Naive thymus-derived CD4-positive, alpha-beta T cell (primary cell): Measurements from ENCODE around the gene ALPK1. TPM values are rescaled to one million over a fixed set of nuclear protein-coding genes. Genes with fewer than 3 reads are reported as not detected.
"Not testable (repeated sequence)": the region's sequence is repeated elsewhere in the genome, so short reads cannot be mapped to it uniquely, and the experiment has no call there.

Experiments
- ATAC-seq: fragments of 150-1000 bp; cut with Tn5 transposase; 2 replicates; pipeline ENCODE4 v1.10.0; 2021; ENCODE audit warnings: mild to moderate bottlenecking, moderate library complexity
- CTCF ChIA-PET: fragments of 350-600 bp; sonication (Branson Sonifier 250); formaldehyde crosslinking; loops from one replicate; lab custom pipeline; 2021; ENCODE audit warnings: antibody characterized with exemption; lab: Charles Lee
- POLR2A ChIA-PET: fragments of 350-600 bp; sonication (Branson Sonifier 250); formaldehyde crosslinking; loops from one replicate; lab custom pipeline; 2021; ENCODE audit warnings: antibody characterized with exemption, inconsistent platforms; lab: Charles Lee
- DNase-seq, 9 donors: peaks; one replicate each; pipeline versions ENCODE4 v3.0.0 to v3.0.0-alpha.2; 2020 to 2022; ENCODE audit warnings: mixed read lengths in 1 of 9
- H3K27ac ChIP-seq: one replicate; pipeline ENCODE4 v1.7.0; 2013; ENCODE audit warnings: mild to moderate bottlenecking, low read depth, low read length, moderate library complexity
- H3K27me3 ChIP-seq, 2 donors: one replicate each; pipeline ENCODE4 v1.7.0; 2013; ENCODE audit warnings: low read length in 2 of 2, mild to moderate bottlenecking in 2 of 2, moderate library complexity in 2 of 2; ENCODE audit not compliant: control insufficient read depth in 2 of 2, insufficient read depth in 2 of 2
- H3K36me3 ChIP-seq, 3 experiments: 1 replicate in 2 of 3; 2 replicates in 1 of 3; pipeline ENCODE4 v1.7.0; 2013; ENCODE audit warnings: low read length in 3 of 3, mild to moderate bottlenecking in 3 of 3, moderate library complexity in 1 of 3; ENCODE audit not compliant: insufficient read depth in 3 of 3, control insufficient read depth in 2 of 3
- H3K4me1 ChIP-seq, 2 donors: one replicate each; pipeline ENCODE4 v1.7.0; 2013; ENCODE audit warnings: low read length in 2 of 2, mild to moderate bottlenecking in 2 of 2, moderate library complexity in 1 of 2; ENCODE audit not compliant: control insufficient read depth in 2 of 2, insufficient read depth in 2 of 2
- H3K4me3 ChIP-seq: 2 replicates; pipeline ENCODE4 v1.7.0; 2013; ENCODE audit warnings: mild to moderate bottlenecking, low read length
- H3K9me3 ChIP-seq, 3 experiments: 1 replicate in 2 of 3; 2 replicates in 1 of 3; pipeline ENCODE4 v1.7.0; 2013; ENCODE audit warnings: low read length in 3 of 3; ENCODE audit not compliant: control insufficient read depth in 2 of 3
- H3K27ac Mint-ChIP-seq, 9 donors: one replicate each; pipeline ENCODE4 v1.8.0; 2020 to 2022; ENCODE audit warnings: mixed read lengths in 9 of 9, mild to moderate bottlenecking in 8 of 9, moderate library complexity in 5 of 9, inconsistent platforms in 2 of 9
- H3K27me3 Mint-ChIP-seq, 5 donors: one replicate each; pipeline ENCODE4 v1.8.0; 2021 to 2022; ENCODE audit warnings: mixed read lengths in 5 of 5, mild to moderate bottlenecking in 1 of 5
- H3K36me3 Mint-ChIP-seq, 5 donors: one replicate each; pipeline ENCODE4 v1.8.0; 2020 to 2022; ENCODE audit warnings: mixed read lengths in 5 of 5, mild to moderate bottlenecking in 3 of 5, inconsistent platforms in 1 of 5
- H3K4me1 Mint-ChIP-seq, 7 donors: one replicate each; pipeline ENCODE4 v1.8.0; 2020 to 2022; ENCODE audit warnings: mixed read lengths in 7 of 7, mild to moderate bottlenecking in 3 of 7, inconsistent platforms in 1 of 7
- H3K4me3 Mint-ChIP-seq, 10 donors: one replicate each; pipeline ENCODE4 v1.8.0; 2020 to 2022; ENCODE audit warnings: mild to moderate bottlenecking in 10 of 10, mixed read lengths in 10 of 10, moderate library complexity in 6 of 10, inconsistent platforms in 2 of 10
- H3K9me3 Mint-ChIP-seq, 11 donors: one replicate each; pipeline ENCODE4 v1.8.0; 2020 to 2022; ENCODE audit warnings: mixed read lengths in 11 of 11, mild to moderate bottlenecking in 4 of 11, inconsistent platforms in 1 of 11, moderate library complexity in 1 of 11
- intact Hi-C, 2 donors: fragments of 100-400 bp; cut with micrococcal nuclease; formaldehyde crosslinking; loops; one replicate each; pipeline ENCODE4 v1.15.1; 2023
- polyA plus RNA-seq, 2 donors: library from polyadenylated mRNA; unstranded; fragments of 300-500 nt; fragmentation: Illumina TruSeq; gene quantifications; one replicate each; pipeline ENCODE4 v1.2.3, GENCODE V29; 2021
- total RNA-seq, 6 experiments: library from RNA in 5 of 6; stranded (reverse) in 5 of 6; gene quantifications; 1 replicate in 5 of 6; 2 replicates in 1 of 6; pipeline ENCODE4 v1.2.3 and lab custom pipeline; 2021 to 2026

Gene ALPK1
- total and polyA plus RNA-seq, 7 experiments from 2014 or later = 5.0 to 35.0 (median 18.8) TPM

- Mint-ChIP-seq H3K4me3 (no peak overlapping the region), H3K9me3 (peaks cover 0 to 11% (median 0%) of the 10 kb centered on the region in 11 donors), H3K27me3 (no peaks in the 10 kb centered on the region), H3K36me3 (peaks cover 11 to 39% (median 34%) of the 10 kb centered on the region in 5 donors), H3K4me1 (peaks cover 17 to 69% (median 41%) of the 10 kb centered on the region in 7 donors), H3K27ac (peak overlapping the region in 6 of 9 donors; percentile 52 to 87 (median 63))
- H3K9me3 ChIP-seq = no peaks in the 10 kb centered on the region
- intact Hi-C loops = loop anchor here (1.0 kb wide), 1 partner anchor 7 kb away; the partner anchor contains the start of gene TIFA (in 2 of the 2)
- CTCF ChIA-PET = no interaction called here
- POLR2A ChIA-PET = no interaction called here
- no peak overlapping the region for H3K4me3 ChIP-seq
- H3K27ac ChIP-seq = no peak overlapping the region
- H3K4me1 ChIP-seq = peaks cover 0 to 12% of the 10 kb centered on the region in 2 donors
- H3K36me3 ChIP-seq = no peaks in the 10 kb centered on the region
- ATAC-seq = no peak
- no peaks in the 10 kb centered on the region for H3K27me3 ChIP-seq
- DNase-seq = no peak
Measured at GRCh38 chr4:112277705-112278448, 19.3 kb upstream of the ALPK1 start.

DNA sequence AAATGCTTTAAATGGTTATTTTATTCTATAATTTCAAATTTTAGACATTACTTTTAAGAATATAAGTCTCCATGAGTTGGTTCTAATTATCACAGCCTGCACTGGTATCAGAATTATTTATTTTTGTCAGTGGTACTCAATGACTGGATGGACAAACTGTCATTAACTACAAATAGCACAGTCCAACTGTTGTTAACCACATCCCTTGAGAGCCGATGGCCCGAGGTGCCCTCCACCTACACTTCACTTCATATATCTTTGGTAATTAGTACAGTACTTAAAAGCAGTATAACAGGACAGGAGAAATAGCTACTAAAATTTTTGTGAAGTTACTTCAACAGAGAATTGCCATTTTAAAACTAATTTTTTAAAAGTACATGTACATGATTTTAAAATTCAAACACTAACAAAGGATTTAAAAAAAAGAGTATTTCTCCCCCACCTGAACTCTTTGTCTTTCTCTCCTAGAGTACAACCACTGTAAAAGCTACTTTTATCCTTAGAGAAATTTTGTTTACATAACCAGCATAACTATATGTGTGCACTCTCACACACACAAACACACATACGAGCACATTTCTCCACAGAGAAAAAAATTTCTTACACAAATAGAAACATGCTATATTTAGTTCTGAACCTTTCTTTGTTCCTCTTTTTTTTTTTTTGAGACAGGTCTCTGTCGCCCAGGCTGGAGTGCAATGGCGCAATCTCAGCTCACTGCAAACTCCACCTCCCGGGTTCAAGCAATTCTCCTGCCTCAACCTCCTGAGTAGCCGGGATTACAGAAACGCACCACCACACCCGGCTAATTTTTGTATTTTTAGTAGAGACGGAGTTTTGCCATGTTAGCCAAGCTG lies 17.9 kb upstream of the ALPK1 start:
- H3K4me1 Mint-ChIP-seq = peaks cover 28 to 74% (median 55%) of the 10 kb centered on the region in 7 donors
- peaks cover 0 to 18% of the 10 kb centered on the region in 2 donors for H3K4me1 ChIP-seq
- H3K4me3 ChIP-seq = no peak overlapping the region

GRCh38 chr4:112279882-112280315 lies 17.3 kb upstream of the ALPK1 start:
- CTCF ChIA-PET = interaction anchor here (1.1 kb wide), 1 partner anchor 42 kb away, joined by 5 read pairs; no protein-coding TSS in a partner anchor
- H3K4me1 Mint-ChIP-seq = peaks cover 34 to 77% (median 59%) of the 10 kb centered on the region in 7 donors
- H3K36me3 Mint-ChIP-seq = peaks cover 11 to 45% (median 34%) of the 10 kb centered on the region in 5 donors
- peak overlapping the region in 2 of 10 donors; percentile 7 for H3K4me3 Mint-ChIP-seq
- ATAC-seq = no peak
- POLR2A ChIA-PET = no interaction called here
- Histone ChIP-seq H3K36me3 (peaks cover 0 to under 1% (median 0%) of the 10 kb centered on the region in 3 experiments), H3K4me1 (peaks cover 0 to 18% of the 10 kb centered on the region in 2 donors), H3K27me3 (no peaks in the 10 kb centered on the region), H3K4me3 (no peak overlapping the region), H3K9me3 (no peaks in the 10 kb centered on the region), H3K27ac (no peak overlapping the region)
- intact Hi-C loops = no loop called here
- peak overlapping the region in 7 of 9 donors; percentile 6 to 87 (median 60) for H3K27ac Mint-ChIP-seq
- DNase-seq = no peak
- peaks cover 0 to 12% (median 0%) of the 10 kb centered on the region in 11 donors for H3K9me3 Mint-ChIP-seq
- H3K27me3 Mint-ChIP-seq = no peaks in the 10 kb centered on the region

More for the DNA sequence above, 17.9 kb upstream of the ALPK1 start:
- no peak for DNase-seq
- H3K36me3 ChIP-seq = no peaks in the 10 kb centered on the region
- ChIA-PET CTCF (interaction anchor here (1.1 kb wide), 1 partner anchor 43 kb away, joined by 5 read pairs; no protein-coding TSS in a partner anchor), POLR2A (no interaction called here)
- intact Hi-C loops = no loop called here
- Mint-ChIP-seq H3K4me3 (peak overlapping the region in 2 of 10 donors; percentile 6 to 7), H3K36me3 (peaks cover 11 to 46% (median 34%) of the 10 kb centered on the region in 5 donors), H3K27ac (peak overlapping the region; percentile 6 to 87 (median 67)), H3K27me3 (no peaks in the 10 kb centered on the region), H3K9me3 (peaks cover 0 to 12% (median 0%) of the 10 kb centered on the region in 11 donors)
- no peak overlapping the region for H3K27ac ChIP-seq
- H3K9me3 ChIP-seq = no peaks in the 10 kb centered on the region
- ATAC-seq = peak; percentile 40
- H3K27me3 ChIP-seq = no peaks in the 10 kb centered on the region

GRCh38 chr4:112280386-112281056 lies 16.6 kb upstream of the ALPK1 start:
- peaks cover 11 to 41% (median 30%) of the 10 kb centered on the region in 5 donors for H3K36me3 Mint-ChIP-seq
- H3K9me3 Mint-ChIP-seq = peaks cover 0 to 12% (median 0%) of the 10 kb centered on the region in 11 donors
- H3K36me3 ChIP-seq = peaks cover 0 to 7% (median 0%) of the 10 kb centered on the region in 3 experiments
- peaks cover 36 to 76% (median 59%) of the 10 kb centered on the region in 7 donors for H3K4me1 Mint-ChIP-seq
- no peak overlapping the region for H3K4me3 ChIP-seq
- ATAC-seq (no peak), DNase-seq (no peak)
- no peaks in the 10 kb centered on the region for H3K27me3 Mint-ChIP-seq
- H3K27me3 ChIP-seq = no peaks in the 10 kb centered on the region
- intact Hi-C loops = no loop called here
- H3K27ac ChIP-seq = no peak overlapping the region
- peak overlapping the region in 1 of 10 donors; percentile 7 for H3K4me3 Mint-ChIP-seq
- POLR2A ChIA-PET = no interaction called here
- no peaks in the 10 kb centered on the region for H3K9me3 ChIP-seq
- peaks cover 0 to 18% of the 10 kb centered on the region in 2 donors for H3K4me1 ChIP-seq
- H3K27ac Mint-ChIP-seq = peak overlapping the region in 5 of 9 donors; percentile 1 to 87 (median 67)
- CTCF ChIA-PET = no interaction called here

- peaks cover 11 to 33% (median 22%) of the 10 kb centered on the region in 5 donors for H3K36me3 Mint-ChIP-seq
- H3K27ac ChIP-seq, H3K27me3 Mint-ChIP-seq, H3K4me3 ChIP-seq, H3K27me3 ChIP-seq, H3K9me3 ChIP-seq, intact Hi-C loops, DNase-seq, H3K36me3 ChIP-seq, CTCF ChIA-PET, ATAC-seq: not testable (repeated sequence)
- peaks cover 41 to 78% (median 70%) of the 10 kb centered on the region in 7 donors for H3K4me1 Mint-ChIP-seq
- H3K9me3 Mint-ChIP-seq = peaks cover 0 to 12% (median 0%) of the 10 kb centered on the region in 11 donors
- peak overlapping the region in 6 of 9 donors; percentile 33 to 95 (median 61) for H3K27ac Mint-ChIP-seq
- peaks cover 10 to 28% of the 10 kb centered on the region in 2 donors for H3K4me1 ChIP-seq
- POLR2A ChIA-PET = interaction anchor here (0.6 kb wide), 1 partner anchor 355 kb away, joined by 3 read pairs; no protein-coding TSS in a partner anchor
- peak overlapping the region in 2 of 10 donors; percentile 26 to 97 for H3K4me3 Mint-ChIP-seq
Measured at GRCh38 chr4:112281895-112282398, 15.2 kb upstream of the ALPK1 start.
